Astrocyte (in vitro differentiated cells and primary cell): Measurements from ENCODE around the gene DYNC2I2. TPM values are rescaled to one million over a fixed set of nuclear protein-coding genes. Genes with fewer than 3 reads are reported as not detected.

Experiments used
- DNase-seq: peaks from one replicate; pipeline ENCODE4 v3.0.0-alpha.2; 2010; ENCODE audit warnings: low read depth
- FAIRE-seq: peaks from 2 replicates; lab custom pipeline; 2011; peaks lifted over from hg19 to GRCh38; lab: Jason Lieb, UNC
- H2AFZ ChIP-seq: 2 replicates; pipeline ENCODE4 v1.6.0; 2012; ENCODE audit warnings: low read depth, low read length, inconsistent platforms
- H3K27ac ChIP-seq: 2 replicates; pipeline ENCODE4 v1.5.1; 2011; ENCODE audit warnings: low read depth, low read length, inconsistent platforms
- H3K27me3 ChIP-seq: 2 replicates; pipeline ENCODE4 v1.6.0; 2011; ENCODE audit warnings: low read length, inconsistent platforms; ENCODE audit not compliant: insufficient read depth
- H3K36me3 ChIP-seq: 2 replicates; pipeline ENCODE4 v1.5.1; 2011; ENCODE audit warnings: low read length, inconsistent platforms; ENCODE audit not compliant: insufficient read depth
- H3K4me1 ChIP-seq: 2 replicates; pipeline ENCODE4 v1.5.1; 2011; ENCODE audit warnings: low read length, inconsistent platforms; ENCODE audit not compliant: insufficient read depth
- H3K4me2 ChIP-seq: 2 replicates; pipeline ENCODE4 v1.6.0; 2012; ENCODE audit warnings: low read length, inconsistent platforms
- H3K4me3 ChIP-seq: 2 replicates; pipeline ENCODE4 v1.5.1; 2011; ENCODE audit warnings: low read depth, mild to moderate bottlenecking, low read length, inconsistent platforms; ENCODE audit not compliant: insufficient read depth
- H3K79me2 ChIP-seq: 2 replicates; pipeline ENCODE4 v1.6.0; 2012; ENCODE audit warnings: mild to moderate bottlenecking, low read length, inconsistent platforms; ENCODE audit not compliant: insufficient read depth
- H3K9ac ChIP-seq: 2 replicates; pipeline ENCODE4 v1.6.0; 2012; ENCODE audit warnings: mild to moderate bottlenecking, low read length, inconsistent platforms
- H3K9me3 ChIP-seq: 2 replicates; pipeline ENCODE4 v1.5.1; 2012; ENCODE audit warnings: low read depth, mild to moderate bottlenecking, low read length, inconsistent platforms; ENCODE audit not compliant: insufficient read depth
- H4K20me1 ChIP-seq: 2 replicates; pipeline ENCODE4 v1.6.0; 2012; ENCODE audit warnings: low read length, inconsistent platforms; ENCODE audit not compliant: insufficient read depth
- H3K27ac Mint-ChIP-seq: one replicate; pipeline ENCODE4 v1.8.0; 2021; ENCODE audit warnings: mild to moderate bottlenecking, mixed read lengths; ENCODE audit not compliant: unreplicated experiment
- H3K27me3 Mint-ChIP-seq: one replicate; pipeline ENCODE4 v1.8.0; 2021; ENCODE audit warnings: low read depth, mixed read lengths; ENCODE audit not compliant: unreplicated experiment
- H3K36me3 Mint-ChIP-seq: one replicate; pipeline ENCODE4 v1.8.0; 2021; ENCODE audit warnings: low read depth, mixed read lengths; ENCODE audit not compliant: unreplicated experiment
- H3K4me1 Mint-ChIP-seq: one replicate; pipeline ENCODE4 v1.8.0; 2021; ENCODE audit warnings: low read depth, mixed read lengths; ENCODE audit not compliant: unreplicated experiment
- H3K4me3 Mint-ChIP-seq: one replicate; pipeline ENCODE4 v1.8.0; 2021; ENCODE audit warnings: mild to moderate bottlenecking, moderate library complexity, mixed read lengths; ENCODE audit not compliant: unreplicated experiment
- H3K9me3 Mint-ChIP-seq: one replicate; pipeline ENCODE4 v1.8.0; 2021; ENCODE audit warnings: mild to moderate bottlenecking, mixed read lengths; ENCODE audit not compliant: unreplicated experiment
- EZH2 ChIP-seq: IDR thresholded peaks from 2 replicates; pipeline ENCODE4 v1.6.1; 2012; ENCODE audit warnings: mild to moderate bottlenecking, low read length, inconsistent platforms; ENCODE audit not compliant: insufficient read depth
- total RNA-seq: library from RNA; stranded (reverse); gene quantifications from 2 replicates; pipeline ENCODE4 v1.2.1, GENCODE V29; 2021
- TF ChIP-seq, protein P1 (sequence below): IDR thresholded peaks from 2 replicates; pipeline ENCODE4 v1.5.1; 2011; ENCODE audit warnings: low read depth, mild to moderate bottlenecking, inconsistent platforms, low read length, moderate library complexity; ENCODE audit not compliant: insufficient read depth

Gene DYNC2I2
- total RNA-seq, 1 donor from 2014 or later: 20.6 TPM

DNA sequence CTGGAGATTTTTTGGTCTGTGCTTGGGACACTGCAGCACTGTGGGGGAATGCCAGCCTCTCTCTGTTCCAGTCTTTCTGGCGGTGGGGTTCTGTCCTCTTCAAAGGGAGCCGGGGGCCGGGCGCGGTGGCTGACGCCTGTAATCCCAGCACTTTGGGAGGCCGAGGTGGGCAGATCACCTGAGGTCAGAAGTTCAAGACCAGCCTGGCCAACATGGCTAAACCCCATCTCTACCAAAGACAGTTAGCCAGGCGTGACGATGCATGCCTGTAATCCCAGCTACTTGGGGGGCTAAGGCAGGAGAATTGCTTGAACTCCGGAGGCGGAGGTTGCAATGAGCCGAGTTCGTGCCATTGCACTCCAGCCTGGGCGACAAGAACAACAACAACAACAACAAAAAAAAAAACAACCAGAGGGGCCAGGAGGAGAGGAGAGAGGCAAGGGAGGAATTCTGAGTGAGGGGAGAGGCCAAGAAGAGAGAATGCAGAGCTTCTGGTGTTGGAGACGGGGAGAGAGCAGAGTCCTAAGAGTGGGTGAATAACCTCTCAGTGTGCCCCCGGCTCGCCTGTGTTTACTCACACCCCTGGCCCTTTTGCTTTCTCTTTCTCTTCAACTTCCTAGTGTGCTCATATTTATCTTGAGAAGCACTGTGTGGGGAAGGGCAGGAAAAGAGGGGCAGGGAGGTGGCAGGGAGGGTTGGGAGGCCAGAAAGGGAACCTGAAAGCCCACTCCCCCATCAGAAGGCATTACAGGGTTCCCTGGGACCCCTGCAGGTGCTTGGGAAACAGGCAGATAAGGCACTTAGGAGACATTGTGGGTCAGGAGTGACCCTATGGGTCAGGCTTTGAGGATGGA is 29.2 kb upstream of the DYNC2I2 start:
- Histone ChIP-seq H3K4me2 (peak overlapping the region; percentile 14), H3K79me2 (peaks cover 17% of the 10 kb centered on the region), H3K27me3 (no peaks in the 10 kb centered on the region), H3K27ac (no peak overlapping the region), H3K36me3 (no peaks in the 10 kb centered on the region), H2AFZ (no peak overlapping the region), H3K4me1 (peaks cover 23% of the 10 kb centered on the region), H3K4me3 (no peak overlapping the region), H3K9me3 (no peaks in the 10 kb centered on the region), H3K9ac (peak overlapping the region; percentile 18), H4K20me1 (peaks cover 9% of the 10 kb centered on the region)
- peak overlapping the region; percentile 98 for H3K4me3 Mint-ChIP-seq
- peak overlapping the region; percentile 58 for H3K27ac Mint-ChIP-seq
- peaks cover 6% of the 10 kb centered on the region for H3K36me3 Mint-ChIP-seq
- H3K9me3 Mint-ChIP-seq: no peaks in the 10 kb centered on the region
- TF ChIP-seq, protein P1, sequence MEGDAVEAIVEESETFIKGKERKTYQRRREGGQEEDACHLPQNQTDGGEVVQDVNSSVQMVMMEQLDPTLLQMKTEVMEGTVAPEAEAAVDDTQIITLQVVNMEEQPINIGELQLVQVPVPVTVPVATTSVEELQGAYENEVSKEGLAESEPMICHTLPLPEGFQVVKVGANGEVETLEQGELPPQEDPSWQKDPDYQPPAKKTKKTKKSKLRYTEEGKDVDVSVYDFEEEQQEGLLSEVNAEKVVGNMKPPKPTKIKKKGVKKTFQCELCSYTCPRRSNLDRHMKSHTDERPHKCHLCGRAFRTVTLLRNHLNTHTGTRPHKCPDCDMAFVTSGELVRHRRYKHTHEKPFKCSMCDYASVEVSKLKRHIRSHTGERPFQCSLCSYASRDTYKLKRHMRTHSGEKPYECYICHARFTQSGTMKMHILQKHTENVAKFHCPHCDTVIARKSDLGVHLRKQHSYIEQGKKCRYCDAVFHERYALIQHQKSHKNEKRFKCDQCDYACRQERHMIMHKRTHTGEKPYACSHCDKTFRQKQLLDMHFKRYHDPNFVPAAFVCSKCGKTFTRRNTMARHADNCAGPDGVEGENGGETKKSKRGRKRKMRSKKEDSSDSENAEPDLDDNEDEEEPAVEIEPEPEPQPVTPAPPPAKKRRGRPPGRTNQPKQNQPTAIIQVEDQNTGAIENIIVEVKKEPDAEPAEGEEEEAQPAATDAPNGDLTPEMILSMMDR: no peak
- TF ChIP-seq EZH2: no peak
- no peaks in the 10 kb centered on the region for H3K27me3 Mint-ChIP-seq
- H3K4me1 Mint-ChIP-seq: peaks cover 31% of the 10 kb centered on the region
- no peak for DNase-seq
- FAIRE-seq: no peak

GRCh38 chr9:128684325-128685199 is 27.9 kb upstream of the DYNC2I2 start:
- peak overlapping the region; percentile 61 for H3K27ac ChIP-seq

More at GRCh38 chr9:128684325-128685199, 27.9 kb upstream of the DYNC2I2 start:
- Histone ChIP-seq H3K36me3 (no peaks in the 10 kb centered on the region), H3K9me3 (no peaks in the 10 kb centered on the region), H3K79me2 (peaks cover 7% of the 10 kb centered on the region), H3K4me2 (peak overlapping the region; percentile 97), H2AFZ (peak overlapping the region; percentile 78), H3K4me1 (peaks cover 23% of the 10 kb centered on the region), H3K9ac (peak overlapping the region; percentile 85), H3K4me3 (peak overlapping the region; percentile 73), H4K20me1 (no peaks in the 10 kb centered on the region), H3K27me3 (no peaks in the 10 kb centered on the region)
- Mint-ChIP-seq H3K9me3 (no peaks in the 10 kb centered on the region), H3K27me3 (no peaks in the 10 kb centered on the region), H3K4me3 (peak overlapping the region; percentile 98), H3K36me3 (peaks cover 4% of the 10 kb centered on the region), H3K4me1 (peaks cover 31% of the 10 kb centered on the region), H3K27ac (peak overlapping the region; percentile 95)
- TF ChIP-seq, protein P1: no peak
- TF ChIP-seq EZH2: no peak
- FAIRE-seq (no peak), DNase-seq (peak; percentile 53)
